H4 (cell line): ENCODE data around the gene COL5A1. TPM values are rescaled to one million over a fixed set of nuclear protein-coding genes. Genes with fewer than 3 reads are reported as not detected.
"Not testable (repeated sequence)": the region's sequence is repeated elsewhere in the genome, so short reads cannot be mapped to it uniquely, and the experiment has no call there.

Experiments
- DNase-seq: peaks from one replicate; pipeline ENCODE4 v3.0.0-alpha.2; 2015; ENCODE audit warnings: low spot score
- total RNA-seq: library from RNA; depleted of rRNA; stranded (reverse); fragments of >200 nt; shearing (Covaris generic); gene quantifications from 2 replicates; pipeline ENCODE4 v1.2.3, GENCODE V29; 2014

Gene COL5A1
- total RNA-seq, 1 experiment from 2014 or later = 32.1 TPM

GRCh38 chr9:134638502-134639090 lies 3.0 kb upstream of the COL5A1 start:
- no peak for DNase-seq

GRCh38 chr9:134639994-134640393 lies 1.6 kb upstream of the COL5A1 start:
- DNase-seq = no peak

- DNase-seq = no peak
These were observed 964 bp upstream of the COL5A1 start for GRCh38 chr9:134640506-134641172.

- no peak for DNase-seq
These were observed 384 bp downstream of the COL5A1 start for GRCh38 chr9:134641990-134642384.

- peak; percentile 33 for DNase-seq
These were observed 980 bp downstream of the COL5A1 start for GRCh38 chr9:134642385-134643181.

- no peak for DNase-seq
These were observed 1.6 kb downstream of the COL5A1 start for GRCh38 chr9:134643222-134643671.

GRCh38 chr9:134644401-134644724 lies 2.8 kb downstream of the COL5A1 start:
- not testable (repeated sequence) for DNase-seq

GRCh38 chr9:134644725-134645606 lies 3.4 kb downstream of the COL5A1 start:
- peak; percentile 96 for DNase-seq

- no peak for DNase-seq
These were observed 4.2 kb downstream of the COL5A1 start for GRCh38 chr9:134645607-134646365.

GRCh38 chr9:134647359-134648080 lies 5.9 kb downstream of the COL5A1 start:
- DNase-seq = no peak

GRCh38 chr9:134648701-134649530 lies 7.3 kb downstream of the COL5A1 start:
- DNase-seq = peak; percentile 57

- DNase-seq = no peak
These were observed 9.0 kb downstream of the COL5A1 start for GRCh38 chr9:134650431-134651190.

GRCh38 chr9:134651226-134651905 lies 9.8 kb downstream of the COL5A1 start:
- DNase-seq = no peak

GRCh38 chr9:134652291-134653225 lies 11.0 kb downstream of the COL5A1 start:
- DNase-seq = no peak

GRCh38 chr9:134653259-134654009 lies 11.8 kb downstream of the COL5A1 start:
- no peak for DNase-seq

GRCh38 chr9:134655101-134655500 lies 13.5 kb downstream of the COL5A1 start:
- DNase-seq = no peak
